HEK293 (cell line): Measurements from ENCODE around the gene HIRIP3.

Source experiments
- KLF1 ChIP-seq: fragments of 450-650 bp; formaldehyde crosslinking; IDR thresholded peaks from 2 replicates; pipeline ENCODE4 v1.5.1; 2016; ENCODE audit warnings: missing biosample characterization, missing genetic modification characterization
- MEIS1 ChIP-seq: sonication (generic); formaldehyde crosslinking; IDR thresholded peaks from 2 replicates; pipeline ENCODE4 v1.8.1; 2022; ENCODE audit warnings: missing genetic modification reagents, mild to moderate bottlenecking, borderline replicate concordance
- MZF1 ChIP-seq: fragments of 450-650 bp; formaldehyde crosslinking; IDR thresholded peaks from 2 replicates; pipeline ENCODE4 v1.5.1; 2017; ENCODE audit warnings: missing biosample characterization, missing genetic modification characterization, borderline replicate concordance
- OSR2 ChIP-seq: fragments of 450-650 bp; formaldehyde crosslinking; IDR thresholded peaks from 2 replicates; pipeline ENCODE4 v1.5.1; 2016; ENCODE audit warnings: missing biosample characterization, missing genetic modification characterization
- SCRT1 ChIP-seq: fragments of 450-650 bp; formaldehyde crosslinking; IDR thresholded peaks from 2 replicates; pipeline ENCODE4 v1.5.1; 2016; ENCODE audit warnings: missing biosample characterization, missing genetic modification characterization, borderline replicate concordance
- ZFHX2 ChIP-seq: fragments of 450-650 bp; formaldehyde crosslinking; conservative IDR thresholded peaks from 2 replicates; pipeline ENCODE4 v1.5.1; 2016; ENCODE audit warnings: missing biosample characterization, missing genetic modification characterization
- ZFP69B ChIP-seq: fragments of 450-650 bp; formaldehyde crosslinking; IDR thresholded peaks from 2 replicates; pipeline ENCODE4 v1.5.1; 2016; ENCODE audit warnings: missing biosample characterization, missing genetic modification characterization
- ZNF138 ChIP-seq: fragments of 450-650 bp; formaldehyde crosslinking; IDR thresholded peaks from 2 replicates; pipeline ENCODE4 v1.5.1; 2016; ENCODE audit warnings: missing biosample characterization, missing genetic modification characterization, borderline replicate concordance
- ZNF292 ChIP-seq: fragments of 450-650 bp; formaldehyde crosslinking; IDR thresholded peaks from 2 replicates; pipeline ENCODE4 v1.5.1; 2016; ENCODE audit warnings: low read depth, missing biosample characterization, missing genetic modification characterization, borderline replicate concordance
- ZNF311 ChIP-seq: fragments of 450-650 bp; formaldehyde crosslinking; IDR thresholded peaks from 2 replicates; pipeline ENCODE4 v1.5.1; 2017; ENCODE audit warnings: missing biosample characterization, missing genetic modification characterization, borderline replicate concordance
- ZNF335 ChIP-seq: fragments of 450-650 bp; formaldehyde crosslinking; conservative IDR thresholded peaks from 2 replicates; pipeline ENCODE4 v1.5.1; 2016; ENCODE audit warnings: missing biosample characterization, missing genetic modification characterization
- ZNF341 ChIP-seq: fragments of 450-650 bp; formaldehyde crosslinking; IDR thresholded peaks from 2 replicates; pipeline ENCODE4; 2016; ENCODE audit warnings: low read depth, missing biosample characterization, missing genetic modification characterization
- ZNF350 ChIP-seq: fragments of 450-650 bp; formaldehyde crosslinking; IDR thresholded peaks from 2 replicates; pipeline ENCODE4 v1.5.0; 2017; ENCODE audit warnings: missing biosample characterization, mild to moderate bottlenecking, missing genetic modification characterization
- ZNF366 ChIP-seq: fragments of 450-650 bp; formaldehyde crosslinking; conservative IDR thresholded peaks from 2 replicates; pipeline ENCODE4 v1.5.1; 2016; ENCODE audit warnings: missing biosample characterization, missing genetic modification characterization
- ZNF544 ChIP-seq: fragments of 450-650 bp; formaldehyde crosslinking; IDR thresholded peaks from 2 replicates; pipeline ENCODE4 v1.5.0; 2017; ENCODE audit warnings: missing biosample characterization, missing genetic modification characterization
- ZNF555 ChIP-seq: fragments of 450-650 bp; formaldehyde crosslinking; conservative IDR thresholded peaks from 2 replicates; pipeline ENCODE4 v1.5.1; 2017; ENCODE audit warnings: missing biosample characterization, mild to moderate bottlenecking, missing genetic modification characterization, inconsistent platforms
- ZNF621 ChIP-seq: fragments of 450-650 bp; formaldehyde crosslinking; IDR thresholded peaks from 2 replicates; pipeline ENCODE4 v1.5.1; 2017; ENCODE audit warnings: missing biosample characterization, missing genetic modification characterization
- ZNF626 ChIP-seq: fragments of 450-650 bp; sonication (Bioruptor Pico); formaldehyde crosslinking; IDR thresholded peaks from 2 replicates; pipeline ENCODE4 v1.5.1; 2018; ENCODE audit warnings: missing biosample characterization, missing genetic modification characterization, inconsistent platforms
- ZNF747 ChIP-seq: fragments of 450-650 bp; formaldehyde crosslinking; IDR thresholded peaks from 2 replicates; pipeline ENCODE4 v1.5.1; 2016; ENCODE audit warnings: missing biosample characterization, missing genetic modification characterization
- ZNF768 ChIP-seq: fragments of 450-650 bp; formaldehyde crosslinking; IDR thresholded peaks from 2 replicates; pipeline ENCODE4 v1.5.1; 2018; ENCODE audit warnings: missing biosample characterization, mild to moderate bottlenecking, missing genetic modification characterization
- ZNF791 ChIP-seq: fragments of 450-650 bp; formaldehyde crosslinking; IDR thresholded peaks from 2 replicates; pipeline ENCODE4 v1.5.1; 2016; ENCODE audit warnings: missing biosample characterization, missing genetic modification characterization
- TF ChIP-seq, protein P1 (sequence below): fragments of 450-650 bp; formaldehyde crosslinking; IDR thresholded peaks from 2 replicates; pipeline ENCODE4 v1.5.1; 2016; ENCODE audit warnings: missing biosample characterization, missing genetic modification characterization
- TF ChIP-seq, protein P2 (sequence below): fragments of 450-650 bp; formaldehyde crosslinking; IDR thresholded peaks from 2 replicates; pipeline ENCODE4 v1.5.1; 2016; ENCODE audit warnings: missing biosample characterization, missing genetic modification characterization
- TF ChIP-seq, protein P3 (sequence below): fragments of 450-650 bp; formaldehyde crosslinking; IDR thresholded peaks from 2 replicates; pipeline ENCODE4 v1.5.0; 2017; ENCODE audit warnings: missing biosample characterization, missing genetic modification characterization, borderline replicate concordance
- TF ChIP-seq, protein P4 (sequence below): fragments of 450-650 bp; formaldehyde crosslinking; optimal IDR thresholded peaks from 2 replicates; pipeline ENCODE3; 2016; ENCODE audit warnings: missing biosample characterization, mild to moderate bottlenecking, missing genetic modification characterization
- TF ChIP-seq, protein P5 (sequence below): fragments of 450-650 bp; IDR thresholded peaks from 2 replicates; pipeline ENCODE4 v1.5.1; 2018; ENCODE audit warnings: missing biosample characterization, missing genetic modification characterization

HIRIP3 gene

DNA sequence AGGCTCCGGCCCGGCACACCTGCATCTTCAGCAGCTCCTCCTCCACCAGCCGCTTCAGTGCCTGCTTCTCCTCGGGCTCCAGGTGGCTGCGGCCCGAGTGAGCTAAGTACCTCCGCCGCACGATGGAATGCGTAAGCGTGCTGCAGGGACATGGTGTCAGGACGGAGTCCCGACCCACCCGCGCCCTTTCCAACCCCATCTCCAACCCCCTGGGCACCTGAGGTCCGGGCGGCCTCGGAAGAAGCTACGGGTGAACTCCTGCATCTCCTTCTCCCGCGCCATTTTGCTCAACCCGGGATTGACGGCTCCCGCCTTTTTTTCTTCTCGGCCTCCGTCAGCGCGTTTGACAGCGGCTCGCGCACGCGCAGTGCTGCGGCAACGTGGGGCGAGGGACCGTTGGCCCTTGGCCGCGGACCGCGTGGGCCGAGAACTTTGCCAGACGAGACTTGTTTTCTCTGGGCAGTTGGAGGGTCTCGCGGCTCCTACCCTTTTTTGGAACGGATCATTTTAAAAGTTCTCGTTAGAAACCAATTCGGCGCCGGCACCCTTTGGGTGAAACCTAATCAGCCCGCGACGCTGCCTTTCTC is at the start of gene HIRIP3 (continued):
- TF ChIP-seq, protein P1, sequence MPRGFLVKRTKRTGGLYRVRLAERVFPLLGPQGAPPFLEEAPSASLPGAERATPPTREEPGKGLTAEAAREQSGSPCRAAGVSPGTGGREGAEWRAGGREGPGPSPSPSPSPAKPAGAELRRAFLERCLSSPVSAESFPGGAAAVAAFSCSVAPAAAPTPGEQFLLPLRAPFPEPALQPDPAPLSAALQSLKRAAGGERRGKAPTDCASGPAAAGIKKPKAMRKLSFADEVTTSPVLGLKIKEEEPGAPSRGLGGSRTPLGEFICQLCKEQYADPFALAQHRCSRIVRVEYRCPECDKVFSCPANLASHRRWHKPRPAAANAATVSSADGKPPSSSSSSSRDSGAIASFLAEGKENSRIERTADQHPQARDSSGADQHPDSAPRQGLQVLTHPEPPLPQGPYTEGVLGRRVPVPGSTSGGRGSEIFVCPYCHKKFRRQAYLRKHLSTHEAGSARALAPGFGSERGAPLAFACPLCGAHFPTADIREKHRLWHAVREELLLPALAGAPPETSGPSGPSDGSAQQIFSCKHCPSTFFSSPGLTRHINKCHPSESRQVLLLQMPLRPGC (tag by site-specific recombination) = peak; percentile 81
- TF ChIP-seq ZNF292 (tag by site-specific recombination) (no peak), ZFP69B (tag by site-specific recombination) (peak; percentile 63; the same call in 1 of the 2 replicates), ZNF791 (tag by site-specific recombination) (no peak), ZNF138 (tag by site-specific recombination) (no peak), SCRT1 (tag by site-specific recombination) (no peak; the same call in 1 of the 2 replicates), ZNF626 (tag by site-specific recombination) (no peak), KLF1 (tag by site-specific recombination) (peak; percentile 19; the same call in 1 of the 2 replicates), ZNF341 (tag by site-specific recombination) (no peak), ZNF544 (no peak), ZNF747 (no peak), MEIS1 (CRISPR knock-in tag) (no peak), OSR2 (tag by site-specific recombination) (no peak; the same call in 1 of the 2 replicates), ZNF335 (tag by site-specific recombination) (peak; percentile 14), ZNF555 (tag by site-specific recombination) (no peak), ZFHX2 (tag by site-specific recombination) (no peak; the same call in 1 of the 2 replicates), ZNF621 (tag by site-specific recombination) (no peak), ZNF366 (tag by site-specific recombination) (peak; percentile 89), ZNF768 (tag by site-specific recombination) (no peak; the same call in 1 of the 2 replicates), MZF1 (tag by site-specific recombination) (no peak), ZNF311 (no peak), ZNF350 (tag by site-specific recombination) (no peak)
- TF ChIP-seq, protein P2, sequence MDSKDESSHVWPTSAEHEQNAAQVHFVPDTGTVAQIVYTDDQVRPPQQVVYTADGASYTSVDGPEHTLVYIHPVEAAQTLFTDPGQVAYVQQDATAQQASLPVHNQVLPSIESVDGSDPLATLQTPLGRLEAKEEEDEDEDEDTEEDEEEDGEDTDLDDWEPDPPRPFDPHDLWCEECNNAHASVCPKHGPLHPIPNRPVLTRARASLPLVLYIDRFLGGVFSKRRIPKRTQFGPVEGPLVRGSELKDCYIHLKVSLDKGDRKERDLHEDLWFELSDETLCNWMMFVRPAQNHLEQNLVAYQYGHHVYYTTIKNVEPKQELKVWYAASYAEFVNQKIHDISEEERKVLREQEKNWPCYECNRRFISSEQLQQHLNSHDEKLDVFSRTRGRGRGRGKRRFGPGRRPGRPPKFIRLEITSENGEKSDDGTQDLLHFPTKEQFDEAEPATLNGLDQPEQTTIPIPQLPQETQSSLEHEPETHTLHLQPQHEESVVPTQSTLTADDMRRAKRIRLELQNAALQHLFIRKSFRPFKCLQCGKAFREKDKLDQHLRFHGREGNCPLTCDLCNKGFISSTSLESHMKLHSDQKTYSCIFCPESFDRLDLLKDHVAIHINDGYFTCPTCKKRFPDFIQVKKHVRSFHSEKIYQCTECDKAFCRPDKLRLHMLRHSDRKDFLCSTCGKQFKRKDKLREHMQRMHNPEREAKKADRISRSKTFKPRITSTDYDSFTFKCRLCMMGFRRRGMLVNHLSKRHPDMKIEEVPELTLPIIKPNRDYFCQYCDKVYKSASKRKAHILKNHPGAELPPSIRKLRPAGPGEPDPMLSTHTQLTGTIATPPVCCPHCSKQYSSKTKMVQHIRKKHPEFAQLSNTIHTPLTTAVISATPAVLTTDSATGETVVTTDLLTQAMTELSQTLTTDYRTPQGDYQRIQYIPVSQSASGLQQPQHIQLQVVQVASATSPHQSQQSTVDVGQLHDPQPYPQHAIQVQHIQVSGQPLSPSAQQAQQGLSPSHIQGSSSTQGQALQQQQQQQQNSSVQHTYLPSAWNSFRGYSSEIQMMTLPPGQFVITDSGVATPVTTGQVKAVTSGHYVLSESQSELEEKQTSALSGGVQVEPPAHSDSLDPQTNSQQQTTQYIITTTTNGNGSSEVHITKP = peak; percentile 56; the same call in 1 of the 2 replicates
- TF ChIP-seq, protein P3, sequence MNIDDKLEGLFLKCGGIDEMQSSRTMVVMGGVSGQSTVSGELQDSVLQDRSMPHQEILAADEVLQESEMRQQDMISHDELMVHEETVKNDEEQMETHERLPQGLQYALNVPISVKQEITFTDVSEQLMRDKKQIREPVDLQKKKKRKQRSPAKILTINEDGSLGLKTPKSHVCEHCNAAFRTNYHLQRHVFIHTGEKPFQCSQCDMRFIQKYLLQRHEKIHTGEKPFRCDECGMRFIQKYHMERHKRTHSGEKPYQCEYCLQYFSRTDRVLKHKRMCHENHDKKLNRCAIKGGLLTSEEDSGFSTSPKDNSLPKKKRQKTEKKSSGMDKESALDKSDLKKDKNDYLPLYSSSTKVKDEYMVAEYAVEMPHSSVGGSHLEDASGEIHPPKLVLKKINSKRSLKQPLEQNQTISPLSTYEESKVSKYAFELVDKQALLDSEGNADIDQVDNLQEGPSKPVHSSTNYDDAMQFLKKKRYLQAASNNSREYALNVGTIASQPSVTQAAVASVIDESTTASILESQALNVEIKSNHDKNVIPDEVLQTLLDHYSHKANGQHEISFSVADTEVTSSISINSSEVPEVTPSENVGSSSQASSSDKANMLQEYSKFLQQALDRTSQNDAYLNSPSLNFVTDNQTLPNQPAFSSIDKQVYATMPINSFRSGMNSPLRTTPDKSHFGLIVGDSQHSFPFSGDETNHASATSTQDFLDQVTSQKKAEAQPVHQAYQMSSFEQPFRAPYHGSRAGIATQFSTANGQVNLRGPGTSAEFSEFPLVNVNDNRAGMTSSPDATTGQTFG (tag by site-specific recombination) = no peak
- TF ChIP-seq, protein P4, sequence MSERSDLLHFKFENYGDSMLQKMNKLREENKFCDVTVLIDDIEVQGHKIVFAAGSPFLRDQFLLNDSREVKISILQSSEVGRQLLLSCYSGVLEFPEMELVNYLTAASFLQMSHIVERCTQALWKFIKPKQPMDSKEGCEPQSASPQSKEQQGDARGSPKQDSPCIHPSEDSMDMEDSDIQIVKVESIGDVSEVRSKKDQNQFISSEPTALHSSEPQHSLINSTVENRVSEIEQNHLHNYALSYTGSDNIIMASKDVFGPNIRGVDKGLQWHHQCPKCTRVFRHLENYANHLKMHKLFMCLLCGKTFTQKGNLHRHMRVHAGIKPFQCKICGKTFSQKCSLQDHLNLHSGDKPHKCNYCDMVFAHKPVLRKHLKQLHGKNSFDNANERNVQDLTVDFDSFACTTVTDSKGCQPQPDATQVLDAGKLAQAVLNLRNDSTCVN (tag by site-specific recombination) = peak; percentile 84
- TF ChIP-seq, protein P5, sequence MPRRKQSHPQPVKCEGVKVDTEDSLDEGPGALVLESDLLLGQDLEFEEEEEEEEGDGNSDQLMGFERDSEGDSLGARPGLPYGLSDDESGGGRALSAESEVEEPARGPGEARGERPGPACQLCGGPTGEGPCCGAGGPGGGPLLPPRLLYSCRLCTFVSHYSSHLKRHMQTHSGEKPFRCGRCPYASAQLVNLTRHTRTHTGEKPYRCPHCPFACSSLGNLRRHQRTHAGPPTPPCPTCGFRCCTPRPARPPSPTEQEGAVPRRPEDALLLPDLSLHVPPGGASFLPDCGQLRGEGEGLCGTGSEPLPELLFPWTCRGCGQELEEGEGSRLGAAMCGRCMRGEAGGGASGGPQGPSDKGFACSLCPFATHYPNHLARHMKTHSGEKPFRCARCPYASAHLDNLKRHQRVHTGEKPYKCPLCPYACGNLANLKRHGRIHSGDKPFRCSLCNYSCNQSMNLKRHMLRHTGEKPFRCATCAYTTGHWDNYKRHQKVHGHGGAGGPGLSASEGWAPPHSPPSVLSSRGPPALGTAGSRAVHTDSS (tag by site-specific recombination) = peak; percentile 49; the same call in 1 of the 2 replicates
